GM18861 (cell line): ENCODE measurements around the gene SLC26A11.
"Not testable (repeated sequence)": the region's sequence is repeated elsewhere in the genome, so short reads cannot be mapped to it uniquely, and the experiment has no call there.

Source experiments
- ATAC-seq: cut with Tn5 transposase; IDR thresholded peaks from one replicate; pipeline ENCODE4 v1.9.1; 2021; ENCODE audit not compliant: unreplicated experiment

SLC26A11 gene

DNA sequence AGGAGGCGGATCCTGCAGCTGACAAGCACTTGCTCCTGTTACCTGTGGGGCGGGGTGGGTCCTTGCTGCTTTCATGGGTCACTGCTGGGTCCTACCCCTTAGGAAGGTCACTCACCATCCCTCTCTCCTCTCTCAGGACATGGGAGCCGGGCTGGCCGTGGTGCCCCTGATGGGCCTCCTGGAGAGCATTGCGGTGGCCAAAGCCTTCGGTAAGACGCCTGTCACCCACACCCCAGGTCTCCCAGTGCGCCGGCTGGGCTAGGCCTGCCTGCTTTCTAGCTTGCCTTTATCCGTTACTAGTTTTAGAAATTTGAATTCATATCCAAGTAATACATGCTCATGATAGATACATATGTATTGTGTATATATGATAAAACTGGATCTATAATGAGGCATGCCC is 17.2 kb downstream of the SLC26A11 start:
- no peak for ATAC-seq

DNA sequence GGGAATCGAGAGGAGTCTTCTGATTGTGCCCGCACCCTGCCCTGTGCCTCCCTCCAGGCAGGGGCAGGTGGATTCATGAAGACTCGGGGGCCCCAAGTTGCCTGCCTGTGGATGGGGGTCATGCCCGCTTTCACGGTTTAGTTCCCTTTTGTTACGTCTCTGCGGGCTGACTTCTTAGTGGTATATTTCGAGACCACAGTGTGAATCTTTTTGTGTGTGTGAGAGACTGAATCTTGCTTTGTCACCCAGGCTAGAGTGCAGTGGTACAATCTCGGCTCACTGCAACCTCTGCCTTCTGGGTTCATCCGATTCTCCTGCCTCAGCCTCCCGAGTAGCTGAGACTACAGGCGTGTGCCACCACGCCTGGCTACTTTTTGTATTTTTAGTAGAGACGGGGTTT is 22.3 kb downstream of the SLC26A11 start:
- no peak for ATAC-seq

DNA sequence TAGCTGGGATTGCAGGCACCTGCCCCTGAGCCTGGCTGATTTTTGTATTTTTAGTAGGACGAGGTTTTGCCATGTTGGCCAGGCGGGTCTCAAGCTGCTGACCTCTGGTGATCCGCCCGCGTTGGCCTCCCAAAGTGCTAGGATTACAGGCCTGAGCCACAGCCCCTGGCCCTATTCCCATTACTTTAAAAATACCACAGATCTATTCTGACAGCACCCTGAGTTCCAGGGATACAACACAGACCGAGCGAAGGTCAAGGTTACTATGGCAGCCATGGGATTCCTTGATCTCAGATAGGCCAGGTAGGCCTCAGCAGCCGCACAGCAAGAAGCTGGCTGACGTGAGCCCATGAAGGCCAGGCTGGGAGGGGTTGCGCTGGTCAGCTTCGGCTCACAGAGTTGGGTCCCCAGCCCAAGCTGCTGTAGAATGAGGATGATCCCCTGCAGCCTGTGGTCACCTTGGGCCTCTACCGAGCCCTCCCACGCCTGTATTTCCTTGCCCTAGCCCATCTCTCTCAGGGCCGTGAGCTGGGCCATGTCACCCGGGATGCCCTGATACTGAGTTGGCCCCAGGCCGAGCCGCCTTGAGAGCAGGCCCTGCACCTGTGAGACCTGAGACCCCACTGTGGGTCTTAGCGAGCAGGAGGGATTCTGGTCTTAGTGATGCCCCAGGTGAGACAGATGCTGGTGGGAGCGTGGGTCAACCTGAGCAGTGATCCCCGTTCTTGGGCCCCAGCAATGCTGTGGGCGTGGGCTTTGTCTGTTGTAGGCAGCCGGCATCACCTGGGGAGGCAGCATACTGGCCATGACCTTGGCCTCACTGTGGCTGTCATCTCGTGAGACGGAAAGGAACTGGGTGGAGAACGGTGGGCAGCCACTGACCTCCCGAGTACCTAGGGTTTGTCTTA is 23.6 kb downstream of the SLC26A11 start:
- no peak for ATAC-seq

DNA sequence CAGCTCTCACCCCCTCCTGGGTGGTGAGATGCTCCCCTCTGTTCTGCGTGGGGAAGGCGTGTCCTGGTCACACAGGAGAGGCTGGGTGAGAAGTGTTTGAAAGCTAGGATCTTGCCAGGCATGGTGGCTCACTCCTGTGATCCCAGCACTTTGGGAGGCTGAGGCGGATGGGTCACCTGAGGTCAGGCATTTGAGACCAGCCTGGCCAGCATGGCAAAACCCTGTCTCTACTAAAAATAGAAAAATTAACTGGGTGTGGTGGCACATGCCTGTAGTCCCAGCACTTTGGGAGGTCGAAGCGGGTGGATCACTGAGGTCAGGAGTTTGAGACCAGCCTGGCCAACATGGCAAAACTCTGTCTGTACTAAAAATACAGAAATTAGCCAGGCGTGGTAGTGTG is 24.2 kb downstream of the SLC26A11 start:
- ATAC-seq = not testable (repeated sequence)

DNA sequence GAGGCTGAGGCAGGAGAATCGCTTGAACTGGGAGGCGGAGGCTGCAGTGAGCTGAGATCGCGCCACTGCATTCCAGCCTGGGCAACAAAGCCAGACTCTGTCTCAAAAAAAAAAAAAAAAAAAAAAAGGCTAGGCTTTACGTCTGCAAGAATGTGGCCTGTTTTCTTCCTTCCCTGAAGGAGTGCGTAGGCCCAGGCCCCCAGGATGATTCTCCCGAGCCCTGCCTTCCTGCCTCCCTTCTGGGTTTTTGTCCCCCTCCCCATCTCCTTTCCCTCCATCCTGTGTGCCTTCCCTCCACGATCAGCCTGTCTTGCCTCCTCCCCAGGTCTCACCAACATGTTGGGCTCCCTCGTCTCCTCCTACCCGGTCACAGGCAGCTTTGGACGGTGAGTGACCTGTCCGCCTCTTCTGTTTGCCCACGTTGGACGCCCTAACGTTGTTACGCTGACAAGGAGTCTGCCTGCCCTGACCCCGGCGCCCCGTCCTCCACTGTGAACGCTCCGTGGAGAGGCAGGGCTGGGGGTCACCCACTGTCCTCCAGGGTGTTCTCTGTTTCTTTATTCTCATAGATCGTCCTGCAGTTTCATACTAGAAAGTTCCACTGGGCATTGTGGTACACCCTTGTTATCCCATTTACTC is 24.8 kb downstream of the SLC26A11 start:
- ATAC-seq = no peak

DNA sequence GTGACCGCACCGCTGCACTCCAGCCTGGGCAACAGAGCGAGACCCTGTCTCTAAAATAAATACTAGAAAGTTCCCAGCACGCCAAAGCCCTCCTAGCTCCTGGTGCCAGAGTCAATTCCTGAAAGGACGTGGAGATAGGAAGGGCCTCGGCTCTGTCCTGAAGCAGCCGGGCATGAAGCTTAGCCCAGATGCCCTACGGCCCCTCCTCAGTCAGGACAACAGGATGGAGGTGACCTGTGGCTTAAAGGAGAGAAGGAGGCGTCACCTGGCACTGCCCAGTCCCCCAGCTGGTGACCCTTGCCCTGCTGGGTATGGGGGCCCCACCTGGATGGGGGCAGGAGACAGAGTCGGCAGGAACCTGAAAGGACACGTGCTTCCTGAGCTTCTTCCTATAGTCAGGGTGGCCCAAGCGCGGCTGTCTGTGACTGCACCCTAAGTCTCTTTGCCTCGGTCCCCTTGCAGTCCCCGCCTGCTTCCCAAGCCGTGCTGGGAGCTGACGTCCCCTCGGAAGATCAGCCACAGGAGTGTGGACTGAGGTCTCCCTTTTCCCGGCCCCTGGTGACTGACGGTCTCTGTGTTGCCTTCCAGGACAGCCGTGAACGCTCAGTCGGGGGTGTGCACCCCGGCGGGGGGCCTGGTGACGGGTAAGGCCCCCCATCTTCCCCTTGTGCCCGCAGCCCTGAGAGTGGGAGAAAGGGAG is 25.5 kb downstream of the SLC26A11 start:
- no peak for ATAC-seq

DNA sequence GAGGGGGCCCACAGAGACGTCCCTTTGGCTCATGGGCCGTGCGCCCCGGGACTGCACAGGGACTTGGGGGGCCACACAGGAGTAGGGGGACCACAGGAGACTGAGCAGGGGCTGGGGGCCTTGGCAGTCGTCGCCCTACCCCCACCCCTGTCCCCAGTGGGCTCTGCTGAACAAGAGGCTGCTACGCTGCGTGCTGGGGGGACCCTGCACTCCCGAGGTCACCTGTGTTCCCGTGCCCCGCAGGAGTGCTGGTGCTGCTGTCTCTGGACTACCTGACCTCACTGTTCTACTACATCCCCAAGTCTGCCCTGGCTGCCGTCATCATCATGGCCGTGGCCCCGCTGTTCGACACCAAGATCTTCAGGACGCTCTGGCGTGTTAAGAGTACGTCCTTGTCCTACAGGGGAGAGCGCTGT is 26.0 kb downstream of the SLC26A11 start:
- ATAC-seq = no peak

DNA sequence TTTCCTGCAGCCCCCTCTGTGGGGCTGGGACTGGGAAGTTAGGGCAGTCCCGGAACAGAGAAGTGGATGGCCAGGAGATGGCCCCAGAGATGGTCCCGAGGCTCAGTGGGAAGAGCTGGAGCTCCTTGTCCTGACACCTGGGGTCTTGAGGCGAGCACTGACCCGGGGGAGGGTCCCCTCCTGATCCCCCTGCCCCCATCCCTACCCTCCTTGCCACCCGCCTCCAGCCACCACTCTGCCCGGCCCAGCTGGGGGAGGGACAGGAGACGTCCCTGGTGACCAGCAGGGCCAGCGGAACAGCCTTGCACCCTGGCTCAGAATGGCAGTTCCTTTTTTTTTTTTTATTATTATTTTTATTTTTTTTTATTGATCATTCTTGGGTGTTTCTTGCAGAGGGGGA is 26.5 kb downstream of the SLC26A11 start:
- no peak for ATAC-seq

DNA sequence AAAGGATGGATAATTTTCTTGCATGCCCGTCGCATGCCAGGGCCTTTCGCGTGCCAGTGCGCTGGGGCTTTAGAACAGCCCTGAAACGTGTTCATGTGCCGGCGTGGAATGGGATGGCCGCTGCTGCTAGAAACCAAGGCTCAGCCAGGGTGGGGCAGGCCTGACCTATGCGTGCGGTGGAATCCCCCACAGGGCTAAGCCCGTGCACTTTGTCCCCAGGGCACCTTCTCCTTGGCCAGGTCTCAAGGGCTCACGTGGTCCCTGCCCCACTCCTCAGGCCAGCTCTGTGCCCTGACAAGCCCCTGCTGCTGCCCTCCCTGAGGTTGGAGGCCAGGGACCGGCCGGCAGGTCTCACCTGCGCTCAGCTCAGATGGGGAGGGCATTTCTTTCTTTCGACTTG is 27.3 kb downstream of the SLC26A11 start:
- no peak for ATAC-seq

DNA sequence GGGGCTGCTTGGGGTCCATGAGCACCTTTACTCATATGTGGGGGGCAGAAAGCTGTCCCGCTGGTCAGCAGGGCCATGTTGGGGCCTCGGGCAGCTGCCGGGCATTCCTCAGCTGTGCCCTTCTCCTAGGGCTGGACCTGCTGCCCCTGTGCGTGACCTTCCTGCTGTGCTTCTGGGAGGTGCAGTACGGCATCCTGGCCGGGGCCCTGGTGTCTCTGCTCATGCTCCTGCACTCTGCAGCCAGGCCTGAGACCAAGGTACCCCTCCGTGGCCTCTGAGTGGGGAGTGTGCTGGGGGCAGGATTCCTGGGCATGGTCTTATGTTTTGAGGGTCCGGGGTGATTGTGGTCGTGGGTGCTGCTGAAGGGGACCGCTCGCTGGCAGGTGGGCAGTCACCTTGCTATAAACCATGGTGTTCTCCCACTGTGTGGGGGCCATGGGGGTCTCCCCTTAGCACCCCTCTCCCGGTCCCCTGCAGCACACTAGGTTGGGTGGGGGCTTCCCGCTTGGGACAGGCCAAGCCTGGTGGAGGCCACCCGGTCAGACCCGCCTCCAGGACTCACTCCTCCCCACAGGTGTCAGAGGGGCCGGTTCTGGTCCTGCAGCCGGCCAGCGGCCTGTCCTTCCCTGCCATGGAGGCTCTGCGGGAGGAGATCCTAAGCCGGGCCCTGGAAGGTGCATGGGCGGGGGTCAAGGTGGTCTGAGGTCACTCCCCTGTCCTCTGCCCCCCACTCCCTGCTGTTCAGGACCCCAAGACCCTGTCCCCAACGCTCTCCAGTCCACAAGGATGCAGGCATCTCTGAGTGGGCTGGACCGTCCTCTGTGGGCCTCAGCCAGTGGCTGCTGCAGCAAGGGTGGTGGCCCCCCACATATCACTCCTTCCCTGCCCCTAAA is 28.0 kb downstream of the SLC26A11 start:
- ATAC-seq = no peak

DNA sequence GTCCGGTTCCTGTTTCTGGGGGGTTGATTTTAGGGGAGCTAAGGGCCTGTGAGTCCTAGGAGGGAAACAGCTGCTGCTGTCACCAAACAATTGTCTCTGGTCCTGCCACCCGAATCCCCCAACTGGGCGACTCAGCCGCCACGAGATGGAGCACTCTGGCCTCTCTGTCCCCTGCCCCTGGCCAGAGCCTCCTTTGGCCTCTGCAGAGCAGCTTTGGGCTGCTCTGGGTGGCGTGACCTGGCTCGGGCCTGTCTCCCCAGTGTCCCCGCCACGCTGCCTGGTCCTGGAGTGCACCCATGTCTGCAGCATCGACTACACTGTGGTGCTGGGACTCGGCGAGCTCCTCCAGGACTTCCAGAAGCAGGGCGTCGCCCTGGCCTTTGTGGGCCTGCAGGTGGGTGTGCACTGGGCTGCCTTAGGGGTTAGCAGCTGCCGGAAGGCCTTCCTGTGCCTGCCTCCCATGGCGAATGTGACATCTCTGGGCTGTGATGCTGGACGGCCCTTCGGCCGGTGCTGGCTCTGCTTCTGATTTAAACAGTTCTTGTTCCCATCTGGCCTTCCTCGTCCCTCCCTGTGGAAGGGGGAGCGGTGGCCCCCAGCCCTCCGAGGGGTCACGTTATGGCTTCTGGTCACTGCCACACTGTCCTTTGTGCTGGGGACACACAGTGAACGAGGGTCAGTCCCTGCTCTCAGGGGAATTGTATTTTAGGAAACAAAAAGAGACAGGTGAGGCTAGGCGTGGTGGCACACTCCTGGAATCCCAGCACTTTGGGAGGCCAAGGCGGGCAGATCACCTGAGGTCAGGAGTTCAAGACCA is 28.9 kb downstream of the SLC26A11 start:
- no peak for ATAC-seq

DNA sequence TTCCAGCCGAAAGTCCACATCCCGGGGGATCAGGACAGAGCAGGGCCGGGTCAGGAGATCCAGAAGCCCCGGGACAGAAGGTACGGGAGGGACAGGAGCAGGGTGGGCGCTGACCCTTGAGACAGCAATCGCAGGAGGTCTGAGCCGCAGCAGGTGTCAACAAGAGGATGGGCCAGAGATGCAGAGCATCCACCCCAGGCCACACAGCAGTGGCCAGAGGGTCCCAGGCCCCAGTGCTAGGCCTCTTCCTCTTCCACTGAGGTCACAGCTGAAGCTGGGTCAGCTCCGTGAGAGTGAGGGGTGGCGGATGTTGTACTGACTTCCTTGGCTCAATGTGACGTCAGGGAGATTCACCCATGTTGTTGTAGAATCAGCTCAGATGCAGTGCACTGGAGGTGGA is 31.7 kb downstream of the SLC26A11 start:
- no peak for ATAC-seq

DNA sequence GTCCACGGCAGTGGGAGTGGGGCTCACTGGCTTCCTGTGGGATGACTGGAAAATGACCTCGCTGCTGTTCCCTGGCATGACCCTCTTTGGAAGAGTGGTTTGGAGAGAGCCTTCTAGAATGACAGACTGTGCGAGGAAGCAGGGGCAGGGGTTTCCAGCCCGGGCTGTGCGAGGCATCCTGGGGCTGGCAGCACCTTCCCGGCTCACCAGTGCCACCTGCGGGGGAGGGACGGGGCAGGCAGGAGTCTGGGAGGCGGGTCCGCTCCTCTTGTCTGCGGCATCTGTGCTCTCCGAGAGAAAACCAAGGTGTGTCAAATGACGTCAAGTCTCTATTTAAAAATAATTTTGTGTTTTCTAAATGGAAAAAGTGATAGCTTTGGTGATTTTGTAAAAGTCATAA is 32.6 kb downstream of the SLC26A11 start:
- no peak for ATAC-seq

DNA sequence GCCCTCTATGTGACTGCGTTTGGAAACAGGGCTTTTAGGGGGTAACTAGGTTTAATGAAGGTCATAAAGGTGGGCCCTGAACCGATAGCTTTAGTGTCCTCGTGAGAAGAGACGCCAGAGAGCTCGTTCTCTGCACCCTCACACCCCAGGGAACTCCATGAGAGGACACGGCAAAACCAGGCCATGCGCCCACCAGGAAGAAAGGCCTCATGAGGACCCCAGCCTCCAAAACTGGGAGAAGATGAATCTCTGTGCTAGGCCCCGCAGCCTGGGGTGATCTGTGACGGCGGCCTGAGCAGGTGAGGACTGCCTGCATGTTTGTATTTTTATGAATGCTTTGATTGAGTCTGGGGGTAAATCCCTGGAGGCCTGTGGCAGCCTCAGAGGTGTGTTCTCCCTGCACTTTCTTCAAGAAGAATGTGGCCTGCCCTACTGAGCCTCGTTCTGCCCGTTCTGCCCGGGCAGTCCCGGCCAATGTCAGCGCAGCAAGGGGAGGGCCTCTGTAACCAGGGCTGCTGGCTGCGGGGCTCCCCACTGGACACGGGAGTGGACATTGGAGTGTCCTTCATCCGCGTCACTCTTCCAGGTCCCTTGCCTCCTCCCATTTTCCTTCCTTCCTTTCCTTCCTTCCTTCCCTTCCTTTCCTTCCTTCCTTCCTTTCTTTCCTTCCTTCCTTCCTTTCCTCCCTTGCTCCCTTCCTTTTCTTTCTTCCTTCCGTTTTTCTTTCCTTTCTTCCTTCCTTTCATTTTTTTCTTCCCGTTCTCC is 33.6 kb downstream of the SLC26A11 start:
- no peak for ATAC-seq

DNA sequence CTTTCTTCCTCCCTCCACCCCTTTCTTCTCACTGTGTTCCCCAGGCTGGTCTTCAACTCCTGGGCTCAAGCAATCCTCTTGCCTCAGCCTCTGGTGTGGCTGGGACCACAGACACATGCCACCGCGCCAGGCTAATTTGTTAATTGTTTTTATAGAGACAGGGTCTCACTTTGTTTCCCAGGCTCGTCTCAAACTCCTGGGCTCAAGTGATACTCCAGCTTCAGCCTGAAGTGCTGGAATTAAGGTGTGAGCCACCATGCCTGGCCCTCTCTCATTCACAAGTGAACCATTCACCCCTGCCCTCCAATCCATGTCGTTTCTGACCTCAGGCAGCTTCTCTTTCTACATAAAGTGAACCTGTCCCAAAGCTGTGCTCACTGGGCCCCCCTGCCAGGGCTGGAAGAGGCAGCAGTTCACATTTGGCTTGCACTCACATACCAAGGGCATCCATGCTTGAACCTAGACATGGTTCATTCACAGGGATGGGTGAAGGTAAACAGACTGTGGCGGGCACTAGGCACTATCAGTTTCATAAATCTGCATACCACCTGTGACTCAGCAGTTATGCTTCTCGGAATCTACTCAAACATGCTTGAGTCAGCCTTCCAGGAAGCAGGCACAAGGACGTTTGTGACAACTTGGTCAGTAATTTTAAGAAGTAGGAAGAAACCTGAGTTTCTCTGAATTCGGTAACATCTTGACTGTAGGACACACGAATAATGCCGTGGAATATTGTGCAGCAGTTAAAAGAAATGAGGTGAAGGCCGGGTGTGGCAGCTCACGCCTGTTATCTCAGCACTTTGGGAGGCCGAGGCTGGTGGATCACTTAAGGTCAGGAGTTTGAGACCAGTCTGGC is 34.4 kb downstream of the SLC26A11 start:
- peak; percentile 44 for ATAC-seq

DNA sequence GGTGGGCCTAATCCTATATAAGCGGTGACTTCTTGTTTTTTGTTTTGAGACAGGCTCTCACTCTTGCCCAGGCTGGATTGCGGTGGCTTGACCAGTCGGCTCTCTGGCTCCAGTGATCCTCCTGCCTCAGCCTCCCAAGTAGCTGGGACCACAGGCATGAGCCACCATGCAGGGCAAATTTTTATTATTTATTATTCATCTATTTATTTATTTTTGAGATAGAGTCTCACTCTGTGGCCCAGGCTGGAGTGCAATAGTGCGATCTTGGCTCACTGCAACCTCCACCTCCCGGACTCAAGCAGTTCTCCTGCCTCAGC is 35.8 kb downstream of the SLC26A11 start:
- ATAC-seq = no peak

DNA sequence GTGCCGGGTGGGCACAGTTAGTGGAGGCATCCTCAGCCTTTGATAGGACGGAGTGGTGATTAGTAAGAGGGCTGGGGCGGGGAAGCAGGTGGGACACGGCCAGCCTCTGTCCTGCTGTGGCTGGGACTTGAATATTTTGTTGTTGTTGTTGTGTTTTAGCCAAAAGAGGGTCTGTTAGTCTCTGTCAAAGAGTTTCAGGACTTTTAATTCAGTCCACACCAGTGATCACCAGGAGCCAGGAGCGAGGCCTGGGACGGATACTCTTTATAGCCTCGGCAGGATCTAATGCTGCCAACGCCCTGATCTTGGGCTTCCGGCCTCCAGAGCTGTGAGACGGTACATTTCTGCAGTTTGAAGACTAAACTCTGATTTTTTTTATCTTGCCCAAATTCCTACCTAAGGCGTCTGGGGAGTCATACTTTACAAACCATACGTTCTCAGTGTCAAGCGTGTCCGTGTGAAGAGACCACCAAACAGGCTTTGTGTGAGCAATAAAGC is 37.5 kb downstream of the SLC26A11 start:
- ATAC-seq = no peak

DNA sequence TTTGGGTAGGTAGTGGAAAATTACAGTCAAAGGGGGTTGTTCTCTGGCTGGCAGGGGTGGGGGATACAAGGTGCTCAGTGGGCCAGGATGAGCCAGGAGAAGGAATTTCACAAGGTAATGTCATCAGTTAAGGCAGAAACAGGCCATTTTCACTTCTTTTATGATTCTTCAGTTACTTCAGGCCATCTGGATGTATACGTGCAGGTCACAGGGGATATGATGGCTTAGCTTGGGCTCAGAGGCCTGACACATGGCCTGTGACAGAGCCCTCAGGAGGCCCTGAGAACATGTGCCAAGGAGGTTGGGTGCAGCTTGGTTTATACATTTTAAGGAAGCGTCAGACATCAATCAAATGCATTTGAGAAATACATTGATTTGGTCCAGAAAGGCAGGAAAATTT is 38.1 kb downstream of the SLC26A11 start:
- ATAC-seq = not testable (repeated sequence)
